GM10266 (cell line): ENCODE results near the gene AVEN.

Experiments used
- DNase-seq: peaks from one replicate; pipeline ENCODE4 v3.0.0; 2012; ENCODE audit errors: extremely low spot score
- TF ChIP-seq, protein P1 (sequence below): IDR thresholded peaks from 2 replicates; pipeline ENCODE4 v1.5.1; 2012; ENCODE audit warnings: mild to moderate bottlenecking, low read depth; ENCODE audit not compliant: control insufficient read depth, insufficient read depth; ENCODE audit errors: missing control alignments

The AVEN gene

DNA sequence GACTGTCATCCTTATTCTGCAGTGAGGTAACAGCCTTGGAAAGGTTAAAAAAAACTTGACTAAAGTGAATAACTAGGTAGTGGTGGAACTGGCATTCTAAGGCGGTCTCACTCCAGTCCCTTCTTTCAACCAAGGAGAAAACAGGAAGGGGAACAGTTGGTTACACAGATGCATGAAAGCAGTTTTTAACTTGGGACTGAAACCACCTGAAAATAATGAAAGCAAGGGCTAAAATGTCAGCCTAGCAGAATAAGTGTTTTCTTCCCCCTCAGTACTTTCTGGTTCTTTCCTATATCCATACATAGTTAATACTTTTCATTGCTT, 748 bp upstream of the AVEN start:
- no peak for DNase-seq
- TF ChIP-seq, protein P1, sequence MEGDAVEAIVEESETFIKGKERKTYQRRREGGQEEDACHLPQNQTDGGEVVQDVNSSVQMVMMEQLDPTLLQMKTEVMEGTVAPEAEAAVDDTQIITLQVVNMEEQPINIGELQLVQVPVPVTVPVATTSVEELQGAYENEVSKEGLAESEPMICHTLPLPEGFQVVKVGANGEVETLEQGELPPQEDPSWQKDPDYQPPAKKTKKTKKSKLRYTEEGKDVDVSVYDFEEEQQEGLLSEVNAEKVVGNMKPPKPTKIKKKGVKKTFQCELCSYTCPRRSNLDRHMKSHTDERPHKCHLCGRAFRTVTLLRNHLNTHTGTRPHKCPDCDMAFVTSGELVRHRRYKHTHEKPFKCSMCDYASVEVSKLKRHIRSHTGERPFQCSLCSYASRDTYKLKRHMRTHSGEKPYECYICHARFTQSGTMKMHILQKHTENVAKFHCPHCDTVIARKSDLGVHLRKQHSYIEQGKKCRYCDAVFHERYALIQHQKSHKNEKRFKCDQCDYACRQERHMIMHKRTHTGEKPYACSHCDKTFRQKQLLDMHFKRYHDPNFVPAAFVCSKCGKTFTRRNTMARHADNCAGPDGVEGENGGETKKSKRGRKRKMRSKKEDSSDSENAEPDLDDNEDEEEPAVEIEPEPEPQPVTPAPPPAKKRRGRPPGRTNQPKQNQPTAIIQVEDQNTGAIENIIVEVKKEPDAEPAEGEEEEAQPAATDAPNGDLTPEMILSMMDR = no peak

DNA sequence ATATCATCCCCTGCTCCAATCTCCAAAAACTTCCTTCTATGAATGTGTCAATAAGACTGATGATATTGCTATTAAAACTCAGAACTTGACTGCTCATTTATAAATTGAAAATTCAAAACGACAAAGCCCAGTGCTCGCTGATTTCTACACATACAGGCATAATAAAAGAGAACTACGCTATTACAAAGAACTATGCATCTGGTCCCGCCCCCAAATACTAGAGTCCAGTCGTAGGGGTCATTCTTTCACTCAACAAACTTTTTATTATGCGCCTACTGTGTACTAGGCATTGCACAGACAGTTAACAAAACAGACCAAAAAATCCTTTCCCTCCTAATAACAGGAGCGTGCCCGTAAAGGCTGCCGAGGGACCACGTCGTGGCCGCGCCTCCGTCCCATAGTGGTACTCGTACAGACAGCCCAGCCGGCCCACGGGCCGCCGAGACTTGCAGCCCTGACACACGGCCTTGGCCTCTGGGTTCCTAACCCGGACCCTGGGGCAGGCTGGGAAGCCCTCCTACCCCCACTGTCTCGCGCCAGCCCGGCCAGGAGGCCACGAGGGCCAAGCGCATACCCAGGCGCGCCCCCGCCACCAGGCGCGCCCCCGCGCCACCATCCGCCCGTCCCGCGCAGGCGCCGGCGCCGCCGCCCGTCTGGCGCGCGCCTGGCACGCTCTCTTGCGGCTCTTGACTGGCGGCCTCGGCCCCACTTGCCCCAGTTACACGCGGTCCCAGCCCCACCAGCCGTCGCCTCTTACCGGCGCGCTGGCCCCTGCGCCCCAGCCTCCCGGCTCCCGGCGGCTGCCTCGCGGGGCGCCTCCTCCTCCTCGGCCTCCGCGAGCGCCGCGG, 757 bp downstream of the AVEN start:
- TF ChIP-seq, protein P1 = no peak
- peak; percentile 86 for DNase-seq

DNA sequence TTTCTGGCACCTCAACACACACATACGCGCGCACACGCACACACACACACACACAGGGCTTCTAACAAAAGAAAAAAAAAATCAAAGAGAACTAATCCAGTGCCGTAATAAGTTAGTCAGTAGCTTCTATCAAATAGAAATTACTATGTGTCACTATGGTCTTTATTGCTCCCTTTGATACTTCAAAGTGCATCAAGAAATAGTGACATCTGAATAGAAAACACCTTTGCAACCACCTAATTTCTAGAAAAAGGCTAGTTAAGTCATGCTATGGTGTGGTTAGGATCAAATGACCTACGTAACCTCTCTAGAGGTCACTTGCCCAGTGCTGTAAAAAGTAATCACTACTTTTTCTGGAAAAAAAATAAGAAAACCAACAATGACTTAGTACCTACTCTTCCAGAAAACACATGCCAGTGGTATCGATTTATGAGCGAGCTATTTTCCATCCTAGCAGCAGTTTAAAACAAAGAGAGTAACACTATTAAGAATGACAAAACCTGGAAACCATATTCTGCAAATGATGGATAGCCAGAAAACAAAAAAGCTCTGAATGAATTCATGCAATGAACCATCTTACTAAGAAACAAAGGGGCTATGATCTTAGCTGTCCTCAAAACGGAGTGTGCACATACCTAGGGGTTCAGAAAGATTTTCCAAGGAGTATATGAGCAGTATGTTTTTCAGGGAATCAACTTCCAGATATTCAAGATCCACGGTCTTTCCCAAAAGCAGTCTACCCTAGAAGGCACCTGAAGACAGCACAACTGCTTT, 6.8 kb downstream of the AVEN start:
- TF ChIP-seq, protein P1 = no peak
- no peak for DNase-seq

DNA sequence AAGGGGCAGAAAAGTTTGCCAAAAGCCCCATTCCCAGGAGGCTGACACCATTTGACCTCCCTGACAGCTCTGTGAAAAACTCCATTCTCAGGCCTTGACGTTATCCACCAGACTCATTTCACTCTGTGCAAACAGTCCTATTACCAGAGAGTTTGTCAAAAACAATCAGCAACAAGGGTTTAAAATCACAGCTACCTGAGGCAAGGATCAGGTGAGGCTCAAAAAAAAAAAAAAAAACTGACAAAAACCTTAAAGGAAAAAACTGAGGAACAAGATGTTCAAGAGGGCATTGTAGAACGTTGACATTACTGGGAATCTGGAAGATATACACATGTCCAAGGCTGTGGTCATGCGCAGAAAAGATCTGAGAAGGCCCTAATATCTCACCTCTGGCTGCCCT, 11.4 kb downstream of the AVEN start:
- TF ChIP-seq, protein P1 = no peak
- no peak for DNase-seq

DNA sequence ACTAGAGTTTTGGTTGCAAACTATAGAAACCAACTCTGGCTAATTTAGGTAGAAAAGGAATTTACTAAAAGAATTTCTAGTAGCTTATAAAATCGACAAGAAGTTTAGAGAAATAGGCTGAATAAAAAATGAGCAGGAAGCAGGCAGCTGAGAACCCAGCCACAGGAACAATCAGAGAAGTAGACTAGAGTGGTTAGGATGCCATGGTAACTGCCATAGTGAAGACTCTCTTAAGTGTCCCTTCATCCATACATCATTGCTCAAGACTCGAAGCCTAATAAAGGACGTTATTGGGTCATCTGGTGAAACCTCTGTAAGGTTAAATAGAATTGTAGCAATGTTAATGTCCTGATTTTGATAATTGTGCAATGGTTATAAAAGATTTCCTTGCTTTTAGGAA, 13.8 kb downstream of the AVEN start:
- TF ChIP-seq, protein P1 = no peak
- DNase-seq = no peak

DNA sequence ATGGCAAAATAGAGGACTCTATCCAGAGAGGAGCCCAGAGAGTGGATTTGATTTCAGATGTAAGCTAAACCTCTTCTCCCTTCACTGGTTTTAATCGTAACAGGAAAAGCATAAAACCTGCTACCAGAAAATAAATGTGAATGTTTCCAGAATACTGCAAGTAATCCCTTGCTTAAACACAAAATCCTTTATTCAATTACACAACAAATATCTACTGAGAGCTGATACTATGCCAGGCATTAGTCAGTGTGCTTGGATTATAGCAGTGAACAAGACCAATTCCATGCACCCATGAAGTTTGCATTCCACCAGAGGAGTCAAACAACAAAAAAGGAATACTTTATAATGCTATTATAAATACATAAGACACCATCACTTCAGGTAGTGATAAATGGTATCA, 15.1 kb downstream of the AVEN start:
- TF ChIP-seq, protein P1 = no peak
- no peak for DNase-seq
